ENCODE results near the gene OSBP. TPM values are rescaled to one million over a fixed set of nuclear protein-coding genes. Genes with fewer than 3 reads are reported as not detected.

Gene OSBP
- total RNA-seq, 4 donors from 2014 or later, result 31.4 to 39.7 (median 38.1) TPM

DNA sequence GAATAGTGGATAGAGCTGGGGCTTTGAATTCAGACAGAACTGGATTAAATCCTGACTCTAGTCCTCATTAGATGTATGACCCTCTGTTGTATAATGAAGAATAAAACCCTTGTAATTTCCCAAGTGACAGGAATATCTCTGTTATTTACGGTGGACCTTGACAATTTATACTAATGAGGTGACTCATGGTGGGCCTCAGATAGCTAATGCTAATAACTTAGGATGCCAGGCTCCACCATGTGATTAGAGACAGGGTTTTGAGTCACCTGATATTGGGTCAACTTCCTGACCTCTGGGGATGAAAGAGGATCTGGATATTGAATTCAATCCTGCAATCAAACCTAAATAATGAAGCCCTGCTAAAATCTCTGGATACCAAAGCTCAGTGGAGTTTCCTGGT lies 33.6 kb downstream of the OSBP start:
- Histone ChIP-seq H3K36me3 (peaks cover 2 to 91% of the 10 kb centered on the region in 2 donors), H3K4me3 (no peak overlapping the region), H3K27ac (no peak overlapping the region), H3K9me3 (peaks cover 0 to 6% (median 0%) of the 10 kb centered on the region in 3 donors), H3K4me1 (no peaks in the 10 kb centered on the region), H3K27me3 (no peaks in the 10 kb centered on the region)
- 83% methylated on average over 1 of the region's 1 CpG; no CpG with 5 or more reads in 1 of the 2 donors for WGBS, 2 donors (ENCODE audit: low coverage in 1 of 2)
- TF ChIP-seq, protein P1, sequence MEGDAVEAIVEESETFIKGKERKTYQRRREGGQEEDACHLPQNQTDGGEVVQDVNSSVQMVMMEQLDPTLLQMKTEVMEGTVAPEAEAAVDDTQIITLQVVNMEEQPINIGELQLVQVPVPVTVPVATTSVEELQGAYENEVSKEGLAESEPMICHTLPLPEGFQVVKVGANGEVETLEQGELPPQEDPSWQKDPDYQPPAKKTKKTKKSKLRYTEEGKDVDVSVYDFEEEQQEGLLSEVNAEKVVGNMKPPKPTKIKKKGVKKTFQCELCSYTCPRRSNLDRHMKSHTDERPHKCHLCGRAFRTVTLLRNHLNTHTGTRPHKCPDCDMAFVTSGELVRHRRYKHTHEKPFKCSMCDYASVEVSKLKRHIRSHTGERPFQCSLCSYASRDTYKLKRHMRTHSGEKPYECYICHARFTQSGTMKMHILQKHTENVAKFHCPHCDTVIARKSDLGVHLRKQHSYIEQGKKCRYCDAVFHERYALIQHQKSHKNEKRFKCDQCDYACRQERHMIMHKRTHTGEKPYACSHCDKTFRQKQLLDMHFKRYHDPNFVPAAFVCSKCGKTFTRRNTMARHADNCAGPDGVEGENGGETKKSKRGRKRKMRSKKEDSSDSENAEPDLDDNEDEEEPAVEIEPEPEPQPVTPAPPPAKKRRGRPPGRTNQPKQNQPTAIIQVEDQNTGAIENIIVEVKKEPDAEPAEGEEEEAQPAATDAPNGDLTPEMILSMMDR (IDR thresholded peaks at IDR 0.05), result no peak
- TF ChIP-seq POLR2AphosphoS5 (IDR thresholded peaks at IDR 0.05) (no peak), POLR2A (IDR thresholded peaks at IDR 0.05) (no peak), EP300 (IDR thresholded peaks at IDR 0.05) (no peak)
- no peak for ATAC-seq

DNA sequence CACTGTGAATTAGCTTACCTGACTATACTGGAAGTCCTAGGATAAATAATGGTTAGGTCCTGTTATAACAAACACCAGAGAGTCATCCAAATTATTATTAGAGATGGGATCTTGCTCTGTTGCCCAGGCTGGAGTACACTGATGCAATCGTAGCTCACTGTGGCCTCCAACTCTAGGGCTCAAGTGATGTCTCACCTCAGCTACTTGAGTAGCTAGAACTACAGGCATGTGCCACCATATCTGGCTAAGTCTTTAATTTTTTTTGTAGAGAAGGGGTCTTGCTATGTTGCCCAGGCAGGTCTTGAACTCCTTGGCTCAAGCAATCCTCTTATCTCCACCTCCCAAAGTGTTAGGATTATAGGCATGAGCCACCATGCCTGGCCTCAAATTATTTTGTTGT lies 37.2 kb downstream of the OSBP start:
- Histone ChIP-seq H3K4me1 (peaks cover 0 to 10% (median 0%) of the 10 kb centered on the region in 3 donors), H3K36me3 (peaks cover 2 to 88% of the 10 kb centered on the region in 2 donors), H3K27me3 (no peaks in the 10 kb centered on the region), H3K9me3 (no peaks in the 10 kb centered on the region), H3K4me3 (no peak overlapping the region), H3K27ac (no peak overlapping the region)
- 83% methylated on average over 1 of the region's 1 CpG; no CpG with 5 or more reads in 1 of the 2 donors for WGBS, 2 donors (ENCODE audit: low coverage in 1 of 2)
- no peak for ATAC-seq
- no peak for TF ChIP-seq EP300 (IDR thresholded peaks at IDR 0.05)
- TF ChIP-seq POLR2A (IDR thresholded peaks at IDR 0.05), result no peak
- TF ChIP-seq POLR2AphosphoS5 (IDR thresholded peaks at IDR 0.05), result no peak
- TF ChIP-seq, protein P1 (IDR thresholded peaks at IDR 0.05), result no peak

DNA sequence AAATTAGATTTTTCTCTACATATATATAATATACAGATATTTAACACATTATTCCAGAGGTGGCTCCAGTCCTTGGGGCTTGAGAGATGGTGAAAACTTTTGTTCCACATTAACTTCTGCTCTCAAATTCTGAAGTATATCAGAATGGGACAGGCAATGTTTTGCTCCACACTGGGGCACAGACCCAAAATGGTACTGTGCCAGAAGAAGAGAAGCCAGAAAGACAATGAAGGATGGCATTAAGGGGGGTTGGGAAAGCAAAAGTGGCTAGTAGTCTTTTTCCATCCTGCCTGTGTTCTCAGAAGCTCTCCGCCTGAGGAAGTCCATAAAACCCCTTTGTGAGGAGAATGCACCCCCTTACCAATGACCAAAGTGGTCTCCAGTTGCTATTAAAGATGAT lies 40.1 kb downstream of the OSBP start:
- H3K27ac ChIP-seq, result no peak overlapping the region
- H3K4me1 ChIP-seq, result peaks cover 0 to 10% (median 0%) of the 10 kb centered on the region in 3 donors
- WGBS, 2 donors (ENCODE audit: low coverage in 1 of 2), result 75% methylated on average over 1 of the region's 1 CpG; no CpG with 5 or more reads in 1 of the 2 donors
- no peaks in the 10 kb centered on the region for H3K27me3 ChIP-seq
- no peak overlapping the region for H3K4me3 ChIP-seq
- H3K36me3 ChIP-seq, result peaks cover 2 to 61% of the 10 kb centered on the region in 2 donors
- no peak for TF ChIP-seq EP300 (IDR thresholded peaks at IDR 0.05)
- no peak for TF ChIP-seq POLR2A (IDR thresholded peaks at IDR 0.05)
- TF ChIP-seq POLR2AphosphoS5 (IDR thresholded peaks at IDR 0.05), result no peak
- TF ChIP-seq, protein P1 (IDR thresholded peaks at IDR 0.05), result no peak
- ATAC-seq, result no peak
- no peaks in the 10 kb centered on the region for H3K9me3 ChIP-seq

DNA sequence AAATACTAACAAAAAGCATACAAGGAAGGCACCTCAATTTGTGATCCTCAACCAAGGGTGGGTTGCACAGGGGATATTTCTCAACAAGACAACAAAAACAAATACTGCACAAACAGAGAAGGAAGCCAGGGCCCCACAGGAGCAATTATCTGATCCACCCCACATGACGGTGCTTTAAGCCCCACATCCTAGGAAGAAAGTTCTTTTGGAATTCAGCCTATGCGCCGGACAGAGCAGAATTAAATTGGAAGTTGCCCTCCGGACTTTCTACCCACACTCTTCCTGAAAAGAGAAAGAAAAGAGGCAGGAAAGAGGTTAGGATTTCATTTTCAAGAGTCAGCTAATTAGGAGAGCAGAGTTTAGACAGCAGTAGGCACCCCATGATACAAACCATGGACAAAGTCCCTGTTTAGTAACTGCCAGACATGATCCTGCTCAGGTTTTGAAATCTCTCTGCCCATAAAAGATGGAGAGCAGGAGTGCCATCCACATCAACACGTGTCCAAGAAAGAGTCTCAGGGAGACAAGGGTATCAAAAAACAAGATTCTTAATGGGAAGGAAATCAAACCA lies 40.6 kb downstream of the OSBP start:
- peak overlapping the region in 2 of 4 donors; percentile 26 to 45 for H3K27ac ChIP-seq
- no peak overlapping the region for H3K4me3 ChIP-seq
- H3K9me3 ChIP-seq, result no peaks in the 10 kb centered on the region
- no peak for TF ChIP-seq POLR2AphosphoS5 (IDR thresholded peaks at IDR 0.05)
- TF ChIP-seq, protein P1 (IDR thresholded peaks at IDR 0.05), result no peak
- no peak for TF ChIP-seq POLR2A (IDR thresholded peaks at IDR 0.05)
- no peak for TF ChIP-seq EP300 (IDR thresholded peaks at IDR 0.05)
- H3K27me3 ChIP-seq, result no peaks in the 10 kb centered on the region
- peaks cover 2 to 56% of the 10 kb centered on the region in 2 donors for H3K36me3 ChIP-seq
- no peak for ATAC-seq
- WGBS, 2 donors (ENCODE audit: low coverage in 1 of 2), result 53 to 57% methylated on average over 2 to 5 of the region's 5 CpGs
- peaks cover 0 to 10% (median 0%) of the 10 kb centered on the region in 3 donors for H3K4me1 ChIP-seq

DNA sequence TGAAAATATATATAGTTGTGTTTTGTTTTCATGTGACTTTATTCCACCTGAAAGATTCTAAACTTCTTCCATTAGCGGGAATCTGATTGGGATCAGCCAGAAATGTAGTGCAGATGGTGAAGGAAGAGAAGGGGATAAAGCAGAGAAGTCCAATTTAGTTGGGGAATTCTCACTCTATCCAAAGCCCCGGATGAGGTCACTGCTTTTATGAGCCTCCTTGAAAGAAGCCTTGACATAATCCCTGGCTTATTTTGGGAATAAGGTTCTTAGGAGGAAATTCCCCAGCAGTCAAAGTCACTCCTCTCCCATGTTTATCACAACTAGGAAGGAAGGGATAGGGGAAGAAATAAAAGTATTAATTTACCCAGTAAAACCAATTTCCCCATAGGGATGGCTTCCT lies 41.1 kb downstream of the OSBP start:
- Histone ChIP-seq H3K36me3 (peaks cover 2 to 51% of the 10 kb centered on the region in 2 donors), H3K9me3 (no peaks in the 10 kb centered on the region), H3K4me3 (no peak overlapping the region), H3K27me3 (no peaks in the 10 kb centered on the region), H3K4me1 (peaks cover 0 to 10% (median 0%) of the 10 kb centered on the region in 3 donors), H3K27ac (peak overlapping the region in 2 of 4 donors; percentile 26 to 45)
- TF ChIP-seq EP300 (IDR thresholded peaks at IDR 0.05) (no peak), POLR2A (IDR thresholded peaks at IDR 0.05) (no peak), POLR2AphosphoS5 (IDR thresholded peaks at IDR 0.05) (no peak)
- TF ChIP-seq, protein P1 (IDR thresholded peaks at IDR 0.05), result no peak
- no peak for ATAC-seq
- WGBS, 2 donors (ENCODE audit: low coverage in 1 of 2), result 44 to 54% methylated on average over 2 of the region's 2 CpGs

Measured in gastroesophageal sphincter (tissue), 4 donors.